ENCODE measurements around the gene SPOCK3. TPM values are rescaled to one million over a fixed set of nuclear protein-coding genes. Genes with fewer than 3 reads are reported as not detected.

Gene SPOCK3
- total RNA-seq, 2 donors from 2014 or later, result 18.1 to 22.8 TPM

DNA sequence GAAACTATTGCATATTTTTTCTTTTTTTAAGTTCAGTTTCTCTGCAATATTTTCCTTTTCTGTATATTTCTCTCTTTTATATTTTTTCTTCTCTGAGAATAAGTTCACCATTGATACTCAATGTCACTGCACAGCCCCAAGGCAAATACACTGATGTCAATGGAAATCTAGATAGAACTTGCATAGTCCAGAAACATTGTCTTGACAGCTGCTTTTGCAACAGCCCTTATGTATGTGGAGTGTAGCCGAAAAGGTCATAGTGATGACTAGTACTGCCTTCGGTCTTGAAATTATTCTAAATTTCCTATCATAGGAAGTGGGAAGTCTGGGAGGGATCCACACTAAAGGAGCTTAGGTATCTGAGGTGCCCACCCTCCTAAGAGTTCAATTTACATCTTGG lies 150.0 kb downstream of the SPOCK3 start:
- H3K27ac ChIP-seq, result no peak overlapping the region
- H3K4me3 ChIP-seq, result no peak overlapping the region
- no peak for DNase-seq (ENCODE audit: low spot score)
- H3K36me3 ChIP-seq, result no peaks in the 10 kb centered on the region
- no peaks in the 10 kb centered on the region for H3K27me3 ChIP-seq (replicated peaks; ENCODE audit: insufficient read depth)
- H3K4me1 ChIP-seq (replicated peaks), result no peaks in the 10 kb centered on the region
- TF ChIP-seq POLR2AphosphoS5 (IDR thresholded peaks at IDR 0.05), result no peak
- no peak for TF ChIP-seq CTCF (IDR thresholded peaks at IDR 0.05)
- TF ChIP-seq POLR2A (IDR thresholded peaks at IDR 0.05), result no peak
- intact Hi-C loops (cut with DNase I), result no loop called here
- 98% methylated on average over 2 of the region's 2 CpGs for WGBS
- H3K9me3 ChIP-seq, result no peaks in the 10 kb centered on the region

- H3K27me3 ChIP-seq (replicated peaks; ENCODE audit: insufficient read depth), result no peaks in the 10 kb centered on the region
- no peaks in the 10 kb centered on the region for H3K36me3 ChIP-seq
- TF ChIP-seq POLR2A (IDR thresholded peaks at IDR 0.05) (no peak), POLR2AphosphoS5 (IDR thresholded peaks at IDR 0.05) (no peak), CTCF (IDR thresholded peaks at IDR 0.05) (no peak)
- intact Hi-C loops (cut with DNase I), result no loop called here
- no peak overlapping the region for H3K4me3 ChIP-seq
- DNase-seq (ENCODE audit: low spot score), result no peak
- H3K9me3 ChIP-seq, result no peaks in the 10 kb centered on the region
- no peaks in the 10 kb centered on the region for H3K4me1 ChIP-seq (replicated peaks)
- no peak overlapping the region for H3K27ac ChIP-seq
These were observed 154.5 kb downstream of the SPOCK3 start for GRCh38 chr4:167079762-167080161.

DNA sequence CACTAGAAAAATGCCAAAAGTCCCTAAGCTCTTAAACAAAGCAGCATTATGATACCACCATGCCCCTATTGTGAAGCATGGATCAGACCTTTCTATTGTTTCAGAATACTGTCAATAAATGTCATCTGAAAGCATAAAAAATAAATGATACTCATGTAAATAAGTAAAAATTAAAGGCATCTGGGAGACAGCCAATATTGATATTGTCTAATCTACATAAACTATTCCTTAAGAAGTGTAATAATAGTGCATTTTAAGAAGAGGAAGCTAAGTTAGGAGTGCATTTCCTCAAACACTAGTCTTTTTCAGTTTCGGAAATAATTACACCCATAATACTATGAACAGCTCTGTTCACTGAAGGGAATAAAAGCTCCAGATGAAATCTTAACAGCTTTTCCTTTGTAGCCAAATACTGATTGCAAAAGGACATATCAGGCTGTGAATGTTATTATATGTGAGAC lies 181.6 kb downstream of the SPOCK3 start:
- no peaks in the 10 kb centered on the region for H3K9me3 ChIP-seq

GRCh38 chr4:167049257-167049656 lies 185.0 kb downstream of the SPOCK3 start:
- intact Hi-C loops (cut with DNase I), result no loop called here
- Histone ChIP-seq H3K27me3 (replicated peaks; ENCODE audit: insufficient read depth) (no peaks in the 10 kb centered on the region), H3K4me3 (no peak overlapping the region), H3K4me1 (replicated peaks) (no peaks in the 10 kb centered on the region), H3K36me3 (no peaks in the 10 kb centered on the region), H3K27ac (no peak overlapping the region), H3K9me3 (no peaks in the 10 kb centered on the region)
- DNase-seq (ENCODE audit: low spot score), result no peak
- WGBS, result 46% methylated on average over 3 of the region's 3 CpGs
- TF ChIP-seq POLR2A (IDR thresholded peaks at IDR 0.05) (no peak), CTCF (IDR thresholded peaks at IDR 0.05) (no peak), POLR2AphosphoS5 (IDR thresholded peaks at IDR 0.05) (no peak)

More for the DNA sequence above, 181.6 kb downstream of the SPOCK3 start:
- 35% methylated on average over 1 of the region's 1 CpG for WGBS
- Histone ChIP-seq H3K36me3 (no peaks in the 10 kb centered on the region), H3K27me3 (replicated peaks; ENCODE audit: insufficient read depth) (no peaks in the 10 kb centered on the region), H3K27ac (no peak overlapping the region), H3K4me3 (no peak overlapping the region), H3K4me1 (replicated peaks) (no peaks in the 10 kb centered on the region)
- intact Hi-C loops (cut with DNase I), result no loop called here
- TF ChIP-seq CTCF (IDR thresholded peaks at IDR 0.05), result no peak
- TF ChIP-seq POLR2A (IDR thresholded peaks at IDR 0.05), result no peak
- TF ChIP-seq POLR2AphosphoS5 (IDR thresholded peaks at IDR 0.05), result no peak
- DNase-seq (ENCODE audit: low spot score), result no peak

GRCh38 chr4:167041524-167041923 lies 192.8 kb downstream of the SPOCK3 start:
- 76% methylated on average over 1 of the region's 1 CpG for WGBS
- intact Hi-C loops (cut with DNase I), result no loop called here

More at GRCh38 chr4:167041524-167041923, 192.8 kb downstream of the SPOCK3 start:
- H3K27me3 ChIP-seq (replicated peaks; ENCODE audit: insufficient read depth), result no peaks in the 10 kb centered on the region
- no peaks in the 10 kb centered on the region for H3K36me3 ChIP-seq
- no peak overlapping the region for H3K4me3 ChIP-seq
- DNase-seq (ENCODE audit: low spot score), result no peak
- H3K9me3 ChIP-seq, result no peaks in the 10 kb centered on the region
- H3K4me1 ChIP-seq (replicated peaks), result no peaks in the 10 kb centered on the region
- TF ChIP-seq CTCF (IDR thresholded peaks at IDR 0.05), result no peak
- TF ChIP-seq POLR2AphosphoS5 (IDR thresholded peaks at IDR 0.05), result no peak
- no peak for TF ChIP-seq POLR2A (IDR thresholded peaks at IDR 0.05)
- no peak overlapping the region for H3K27ac ChIP-seq

Measured in prostate gland (tissue), 2 donors.